Kidney (tissue), 14 donors: ENCODE results near the gene DDX39B. TPM values are rescaled to one million over a fixed set of nuclear protein-coding genes. Genes with fewer than 3 reads are reported as not detected.

Experiments used
- DNase-seq, 5 donors: peaks; one replicate each; pipeline ENCODE4 v3.0.0-alpha.2; 2013 to 2020
- FAIRE-seq: peaks from 2 replicates; lab custom pipeline; 2012; peaks lifted over from hg19 to GRCh38; lab: Jason Lieb, UNC
- H3K27ac ChIP-seq, 2 donors: one replicate each; pipeline ENCODE4 v1.7.0; 2013; ENCODE audit warnings: low read depth in 2 of 2, low read length in 2 of 2, inconsistent platforms in 1 of 2
- H3K27me3 ChIP-seq: one replicate; pipeline ENCODE4 v1.7.1; 2013; ENCODE audit warnings: low read length, inconsistent platforms; ENCODE audit not compliant: control insufficient read depth, insufficient read depth
- H3K36me3 ChIP-seq, 3 donors: one replicate each; pipeline versions ENCODE4 v1.7.0 to v1.7.1; 2013; ENCODE audit warnings: low read length in 3 of 3, control low read depth in 1 of 3, inconsistent platforms in 1 of 3; ENCODE audit not compliant: insufficient read depth in 3 of 3, control insufficient read depth in 2 of 3
- H3K4me1 ChIP-seq, 3 donors: one replicate each; pipeline versions ENCODE4 v1.7.0 to v1.7.1; 2013; ENCODE audit warnings: low read length in 3 of 3, inconsistent platforms in 1 of 3, low read depth in 1 of 3; ENCODE audit not compliant: control insufficient read depth in 2 of 3, insufficient read depth in 2 of 3
- H3K4me3 ChIP-seq, 3 donors: one replicate each; pipeline versions ENCODE4 v1.7.0 to v1.8.1; 2013; ENCODE audit warnings: low read length in 3 of 3, control low read depth in 1 of 3, inconsistent platforms in 1 of 3
- H3K9ac ChIP-seq, 3 donors: one replicate each; pipeline versions ENCODE4 v1.7.0 to v1.7.1; 2013; ENCODE audit warnings: low read length in 3 of 3, control low read depth in 1 of 3, inconsistent platforms in 1 of 3
- H3K9me3 ChIP-seq, 3 donors: one replicate each; pipeline versions ENCODE4 v1.7.0 to v1.7.1; 2013; ENCODE audit warnings: low read length in 3 of 3, control low read depth in 1 of 3, inconsistent platforms in 1 of 3; ENCODE audit not compliant: control insufficient read depth in 2 of 3, insufficient read depth in 1 of 3
- CTCF ChIP-seq: IDR thresholded peaks from 3 replicates; pipeline ENCODE4 v1.5.1; 2012; ENCODE audit warnings: mild to moderate bottlenecking, moderate library complexity, borderline replicate concordance; ENCODE audit not compliant: insufficient read depth; ENCODE audit errors: extremely low read depth
- intact Hi-C: fragments of 100-400 bp; cut with DNase I; formaldehyde crosslinking; loops from one replicate; pipeline ENCODE4 v1.11.1; 2022
- polyA plus RNA-seq: library from polyadenylated mRNA; stranded (reverse); fragments of 350-450 nt; fragmentation: Illumina TruSeq; extraction: RNeasy Lipid Tissue Mini Kit (QIAGEN cat#74804); gene quantifications from one replicate; pipeline ENCODE4 v1.2.3, GENCODE V29; 2014; ENCODE audit warnings: low read depth, low replicate concordance; ENCODE audit not compliant: insufficient read depth
- total RNA-seq: library from RNA; stranded (reverse); fragmentation: NEBNext Ultra II Directional; extraction: Animal tissue kit (Norgen Biotek cat#: 25700); gene quantifications from one replicate; pipeline ENCODE4 v1.2.1, GENCODE V29; 2021
- donor health status: control.
- donor health status: control.
- donor health status: control.
- donor health status: control.
- donor health status: control.
- donor health status: DM: yes; HTN: yes; CAD: no.
- donor health status: Normal renal cell carcinoma (clear cell type).

Gene DDX39B
- total and polyA plus RNA-seq, 2 donors from 2014 or later: 183 to 295 TPM

GRCh38 chr6:31547727-31548543 lies 6.1 kb upstream of the DDX39B start:
- Histone ChIP-seq H3K9ac (peak overlapping the region; percentile 1 to 87 (median 49)), H3K27ac (peak overlapping the region; percentile 73 to 90), H3K27me3 (no peaks in the 10 kb centered on the region), H3K36me3 (peaks cover 0 to 10% (median 5%) of the 10 kb centered on the region in 3 donors), H3K4me1 (peaks cover 0 to 14% (median 9%) of the 10 kb centered on the region in 3 donors), H3K9me3 (no peaks in the 10 kb centered on the region), H3K4me3 (peak overlapping the region; percentile 47 to 89 (median 64))
- intact Hi-C loops: no loop called here
- no peak for TF ChIP-seq CTCF
- DNase-seq (peak in 2 of 5 donors; percentile 70 to 87), FAIRE-seq (no peak)

- peaks cover 0 to 10% (median 5%) of the 10 kb centered on the region in 3 donors for H3K36me3 ChIP-seq
- TF ChIP-seq CTCF: peak; percentile 6
- peak within 1 kb of the TSS; percentile 11 to 87 (median 71) for H3K9ac ChIP-seq
- no peaks in the 10 kb centered on the region for H3K27me3 ChIP-seq
- intact Hi-C loops: no loop called here
- peaks cover 0 to 14% (median 10%) of the 10 kb centered on the region in 3 donors for H3K4me1 ChIP-seq
- peak within 1 kb of the TSS; percentile 64 to 89 (median 76) for H3K4me3 ChIP-seq
- peak; percentile 51 for FAIRE-seq
- DNase-seq: peak; percentile 96 to 99 (median 97)
- peak within 1 kb of the TSS; percentile 73 to 90 for H3K27ac ChIP-seq
- no peaks in the 10 kb centered on the region for H3K9me3 ChIP-seq
Observed at GRCh38 chr6:31546958-31547726, 5.3 kb upstream of the DDX39B start, which contains the start of gene NFKBIL1. TSS of gene NFKBIL1 (plus strand) at chr6:31547608. CDS start at chr6:31547695, 87 bp downstream.

DNA sequence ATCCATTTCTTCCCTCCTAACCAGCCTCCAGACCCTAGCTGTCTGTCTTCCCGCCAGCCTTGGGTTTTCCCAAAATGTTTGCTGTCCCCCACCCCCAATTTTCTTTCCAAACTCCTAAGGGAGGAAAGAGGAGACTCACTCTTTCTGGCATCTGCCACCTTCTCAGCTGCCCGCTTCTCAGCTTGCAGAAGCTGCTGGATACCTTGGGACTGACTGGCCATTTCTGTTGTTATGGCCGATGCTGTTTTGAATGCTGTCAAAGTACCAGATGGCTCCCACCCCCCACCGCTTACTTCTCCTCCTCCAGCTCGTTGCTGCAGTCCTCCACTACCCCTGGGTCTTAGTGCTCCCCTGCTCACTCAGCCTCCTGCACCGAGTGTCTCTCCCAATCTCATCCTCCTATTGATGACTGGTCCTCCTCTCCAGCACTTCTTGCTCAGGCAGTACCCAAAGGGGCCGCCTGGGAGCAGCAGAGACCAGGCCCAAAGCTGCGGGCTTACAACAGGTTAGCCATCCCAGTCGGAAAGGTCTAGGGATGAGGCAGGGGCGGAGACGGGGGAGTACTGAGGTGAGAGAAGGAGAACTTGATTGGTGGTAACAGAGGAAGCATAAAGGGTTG lies 4.6 kb upstream of the DDX39B start, which contains the start of gene ATP6V1G2:
TSS of gene ATP6V1G2 (minus strand) at position 270 of the 619 bp plus-strand sequence. CDS start at position 221, 49 bp downstream.
- peak; percentile 99 for TF ChIP-seq CTCF
- H3K27me3 ChIP-seq: no peaks in the 10 kb centered on the region
- DNase-seq (peak; percentile 93 to 96 (median 94)), FAIRE-seq (no peak)
- intact Hi-C loops: no loop called here
- peak within 1 kb of the TSS; percentile 11 to 87 (median 71) for H3K9ac ChIP-seq
- H3K36me3 ChIP-seq: peaks cover 0 to 10% (median 5%) of the 10 kb centered on the region in 3 donors
- peak within 1 kb of the TSS; percentile 73 to 90 for H3K27ac ChIP-seq
- H3K4me1 ChIP-seq: peaks cover 0 to 14% (median 10%) of the 10 kb centered on the region in 3 donors
- H3K4me3 ChIP-seq: peak within 1 kb of the TSS; percentile 64 to 89 (median 76)
- H3K9me3 ChIP-seq: no peaks in the 10 kb centered on the region
